Measurements from ENCODE around the gene P2RX4. TPM values are rescaled to one million over a fixed set of nuclear protein-coding genes. Genes with fewer than 3 reads are reported as not detected.

P2RX4 gene
- total and polyA plus RNA-seq, 9 of the 15 experiments (the other 6 are each of a cell fraction or from before 2014, with no cell fraction given): 6.6 to 21.5 (median 11.7) TPM

- TF ChIP-seq ZNF318 (IDR thresholded peaks at IDR 0.05; ENCODE audit: borderline replicate concordance in 1 of 2, low read depth in 1 of 2) (peak; percentile 31 to 59; a peak in 2 of 4 replicates), TCF3 (CRISPR knock-in tag; IDR thresholded peaks at IDR 0.05) (peak; percentile 77), CHD1 (IDR thresholded peaks at IDR 0.05; ENCODE audit: low read length) (no peak), ATF3 (IDR thresholded peaks at IDR 0.05) (peak; percentile 57), ATF3 (CRISPR knock-in tag; conservative IDR thresholded peaks at IDR 0.05) (no peak), HLTF (IDR thresholded peaks at IDR 0.05) (peak; percentile 71; the same call in 1 of the 2 replicates)
These were observed 7.2 kb upstream of the P2RX4 start (continued) for GRCh38 chr12:121202407-121203355.
